IPS-18c (cell line): ENCODE data around the gene DHH.
"Not testable (repeated sequence)": the region's sequence is repeated elsewhere in the genome, so short reads cannot be mapped to it uniquely, and the experiment has no call there.

Source experiments
- H3K4me3 ChIP-seq: 2 replicates; pipeline ENCODE4 v1.7.0; 2013; ENCODE audit warnings: low read depth, mild to moderate bottlenecking, low read length, moderate library complexity; ENCODE audit not compliant: insufficient read depth
- H3K9me3 ChIP-seq: one replicate; pipeline ENCODE4 v1.6.1; 2013; ENCODE audit warnings: mild to moderate bottlenecking, low read length, moderate library complexity; ENCODE audit not compliant: control insufficient read depth, insufficient read depth

The DHH gene

DNA sequence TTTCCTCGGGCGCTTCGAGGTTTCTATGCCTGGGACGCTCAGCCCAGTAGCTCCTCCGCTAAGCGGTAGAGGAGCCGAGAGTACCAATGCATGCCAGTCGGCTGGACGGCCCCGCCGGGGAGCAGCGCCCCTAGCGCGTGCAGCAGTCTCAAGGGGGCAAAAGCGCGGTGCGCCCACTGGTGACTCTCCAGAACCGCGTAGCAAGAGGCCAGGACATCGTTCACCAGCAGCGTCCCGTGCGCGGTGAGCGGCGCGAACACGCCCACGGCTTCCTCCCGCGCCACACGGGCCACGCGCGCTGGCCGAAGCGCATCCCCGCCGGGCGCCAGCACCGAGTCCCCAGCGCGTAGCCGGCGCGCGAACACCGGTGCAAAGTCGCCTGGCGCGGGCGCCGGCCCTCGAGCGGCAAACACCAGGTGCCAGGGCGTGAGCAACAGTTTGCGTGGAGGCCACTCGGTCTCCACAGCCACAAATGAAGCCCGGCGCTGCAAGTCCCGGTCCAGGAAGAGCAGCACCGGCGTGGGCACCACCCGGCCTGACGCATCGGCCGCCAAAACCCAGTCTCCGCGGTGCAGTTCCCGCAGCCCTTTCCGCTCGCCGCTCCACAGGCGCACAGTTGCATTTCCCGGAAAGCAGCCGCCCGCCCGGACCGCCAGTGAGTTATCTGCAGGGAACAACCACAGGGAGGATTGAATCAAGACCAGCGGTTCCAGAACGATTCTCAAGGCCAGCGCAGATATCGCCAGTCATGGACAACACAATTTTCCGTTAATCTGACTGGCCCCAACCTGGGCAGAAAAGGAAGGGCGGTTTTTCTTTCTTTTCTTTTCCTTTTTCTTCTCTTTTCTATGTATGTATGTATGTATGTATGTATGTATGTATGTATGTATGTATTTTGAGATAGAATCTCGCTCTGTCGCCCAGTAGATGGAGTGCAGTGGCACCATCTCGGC is 4.5 kb downstream of the DHH start:
- peak overlapping the region; percentile 43 for H3K4me3 ChIP-seq
- H3K9me3 ChIP-seq: peaks cover 5% of the 10 kb centered on the region

DNA sequence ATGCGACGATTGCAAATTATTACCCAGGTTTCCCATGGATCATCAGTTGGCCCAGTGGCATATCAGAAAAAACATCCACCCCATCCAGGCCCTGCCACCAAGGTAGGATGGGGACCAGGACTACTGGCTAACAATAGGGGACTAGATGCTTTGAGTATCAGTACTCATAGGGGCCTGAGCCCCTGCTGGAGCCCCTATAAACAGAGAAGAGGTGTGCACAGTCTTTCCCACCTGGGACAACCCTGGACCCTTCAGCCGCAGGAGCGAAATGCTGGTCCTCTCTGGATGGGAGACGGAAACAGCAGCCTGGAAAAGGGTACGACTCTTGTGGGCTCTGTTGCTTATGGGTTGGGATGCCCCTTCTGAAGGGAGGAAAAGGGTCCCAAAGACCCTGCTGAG is 5.7 kb downstream of the DHH start:
- Histone ChIP-seq H3K9me3 (peaks cover 5% of the 10 kb centered on the region), H3K4me3 (peak overlapping the region; percentile 26; the same call in 1 of the 2 replicates)

DNA sequence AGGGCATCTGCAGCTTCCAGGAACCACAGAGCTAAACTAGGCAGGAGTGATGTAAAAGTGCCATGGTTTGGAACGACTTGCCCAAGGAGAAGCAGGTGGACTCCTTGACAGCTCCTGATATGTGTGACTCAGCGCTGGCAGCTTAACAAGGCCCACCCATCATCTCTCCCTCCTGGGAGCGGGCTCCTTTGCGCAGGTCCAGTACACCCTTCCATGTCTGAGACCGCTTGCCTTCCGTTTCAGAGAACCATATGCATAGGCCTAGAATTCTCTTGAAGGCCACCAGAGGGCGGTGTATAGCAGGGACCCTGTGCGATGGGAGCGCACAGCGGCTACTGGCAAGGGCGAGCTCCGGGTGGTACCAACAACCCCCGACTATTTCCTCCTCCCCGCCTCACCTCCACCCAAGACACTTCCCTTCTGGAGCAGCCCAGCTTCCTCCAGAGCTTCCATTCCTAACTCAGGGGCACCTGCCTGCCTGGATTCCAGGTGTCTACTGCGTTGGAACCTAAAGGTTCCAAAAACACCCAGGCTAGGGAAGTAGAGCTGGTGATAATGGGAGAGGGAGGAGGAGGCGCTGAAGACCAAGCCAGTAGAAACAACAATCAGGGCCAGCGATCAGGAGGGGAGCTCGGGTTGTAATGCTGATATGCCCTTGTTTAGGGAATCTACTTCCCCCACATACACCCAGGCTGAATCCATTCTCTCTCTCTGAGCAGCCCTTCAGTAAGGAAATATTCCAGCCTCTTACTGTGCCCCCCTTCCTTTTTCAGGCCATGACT is 6.3 kb downstream of the DHH start:
- H3K4me3 ChIP-seq: peak overlapping the region; percentile 26; the same call in 1 of the 2 replicates
- peaks cover 5% of the 10 kb centered on the region for H3K9me3 ChIP-seq

DNA sequence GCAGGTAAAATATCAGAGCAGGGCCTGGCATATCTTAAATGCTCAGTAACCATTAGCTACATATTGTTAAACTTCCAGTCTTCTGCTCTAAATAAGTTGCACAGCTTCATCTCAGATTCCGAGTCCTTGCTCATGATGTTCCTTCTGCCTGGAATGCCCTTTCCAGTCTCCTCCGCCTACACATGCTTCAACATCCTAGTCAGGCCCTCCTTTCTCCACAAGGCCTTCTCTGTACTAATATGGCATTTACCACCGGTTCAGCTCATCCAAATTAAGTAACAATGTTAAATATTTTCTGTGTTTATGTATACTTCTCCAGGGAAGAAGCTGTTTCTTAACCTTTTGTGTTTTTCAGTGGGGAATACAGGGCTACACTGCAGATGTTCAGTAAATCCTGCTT is 8.5 kb downstream of the DHH start:
- no peak overlapping the region for H3K4me3 ChIP-seq
- peaks cover 2% of the 10 kb centered on the region for H3K9me3 ChIP-seq

DNA sequence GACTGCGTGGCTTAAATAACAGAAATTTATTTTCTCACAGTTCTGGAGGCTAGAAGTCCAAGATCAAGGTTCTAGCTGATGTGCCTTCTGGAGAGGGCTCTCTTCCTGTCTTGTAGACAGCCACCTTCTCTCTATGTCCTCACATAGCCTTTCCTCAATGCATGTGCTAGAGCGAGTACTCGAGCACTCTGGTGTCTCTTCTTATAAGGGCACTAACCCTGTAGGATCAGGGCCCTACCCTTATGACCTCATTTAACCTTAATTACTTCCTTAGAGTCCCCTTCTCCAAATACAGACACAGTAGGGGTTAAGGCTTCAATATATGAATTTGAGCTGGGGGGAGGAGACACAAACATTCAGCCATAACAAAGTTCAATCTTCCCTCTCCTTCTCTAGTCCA is 10.2 kb downstream of the DHH start:
- Histone ChIP-seq H3K9me3 (no peaks in the 10 kb centered on the region), H3K4me3 (no peak overlapping the region)

DNA sequence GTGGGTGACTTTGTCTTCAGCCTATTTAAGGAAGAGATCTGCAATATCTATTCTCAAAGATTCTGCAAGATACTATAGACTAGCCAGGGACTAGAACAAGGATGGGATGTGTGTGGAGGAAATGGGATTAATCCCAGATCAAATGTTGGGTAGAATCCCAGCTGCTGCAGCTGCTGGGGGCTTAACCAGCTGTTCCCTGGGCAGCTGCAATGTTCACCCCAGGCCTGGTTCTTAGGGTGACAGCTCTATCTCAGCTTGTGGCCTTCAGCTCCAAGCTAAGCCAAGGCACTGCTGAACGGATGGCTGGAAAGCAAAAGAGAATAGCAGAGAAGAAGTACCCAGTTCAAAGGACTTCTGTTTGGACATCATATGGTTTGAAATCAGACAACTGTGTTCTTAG is 14.8 kb downstream of the DHH start:
- no peak overlapping the region for H3K4me3 ChIP-seq
- no peaks in the 10 kb centered on the region for H3K9me3 ChIP-seq

DNA sequence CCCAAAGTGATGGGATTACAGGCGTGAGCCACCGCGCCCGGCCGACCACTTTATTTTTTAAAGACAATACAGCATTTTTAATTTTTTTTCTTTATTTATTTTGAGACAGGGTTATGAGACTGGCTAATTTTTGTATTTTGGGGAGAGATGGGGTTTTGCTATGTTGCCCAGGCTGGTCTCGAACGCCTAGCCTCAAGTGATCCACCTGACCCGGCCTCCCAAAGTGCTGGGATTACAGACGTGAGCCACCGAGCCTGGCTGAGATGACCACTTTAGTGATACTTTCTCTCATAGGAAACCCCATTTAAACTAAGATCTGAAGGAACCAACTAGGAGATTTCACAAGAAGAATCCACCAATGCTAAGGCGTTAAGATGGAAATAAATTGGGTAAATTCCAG is 23.6 kb downstream of the DHH start:
- Histone ChIP-seq H3K4me3 (no peak overlapping the region), H3K9me3 (no peaks in the 10 kb centered on the region)

DNA sequence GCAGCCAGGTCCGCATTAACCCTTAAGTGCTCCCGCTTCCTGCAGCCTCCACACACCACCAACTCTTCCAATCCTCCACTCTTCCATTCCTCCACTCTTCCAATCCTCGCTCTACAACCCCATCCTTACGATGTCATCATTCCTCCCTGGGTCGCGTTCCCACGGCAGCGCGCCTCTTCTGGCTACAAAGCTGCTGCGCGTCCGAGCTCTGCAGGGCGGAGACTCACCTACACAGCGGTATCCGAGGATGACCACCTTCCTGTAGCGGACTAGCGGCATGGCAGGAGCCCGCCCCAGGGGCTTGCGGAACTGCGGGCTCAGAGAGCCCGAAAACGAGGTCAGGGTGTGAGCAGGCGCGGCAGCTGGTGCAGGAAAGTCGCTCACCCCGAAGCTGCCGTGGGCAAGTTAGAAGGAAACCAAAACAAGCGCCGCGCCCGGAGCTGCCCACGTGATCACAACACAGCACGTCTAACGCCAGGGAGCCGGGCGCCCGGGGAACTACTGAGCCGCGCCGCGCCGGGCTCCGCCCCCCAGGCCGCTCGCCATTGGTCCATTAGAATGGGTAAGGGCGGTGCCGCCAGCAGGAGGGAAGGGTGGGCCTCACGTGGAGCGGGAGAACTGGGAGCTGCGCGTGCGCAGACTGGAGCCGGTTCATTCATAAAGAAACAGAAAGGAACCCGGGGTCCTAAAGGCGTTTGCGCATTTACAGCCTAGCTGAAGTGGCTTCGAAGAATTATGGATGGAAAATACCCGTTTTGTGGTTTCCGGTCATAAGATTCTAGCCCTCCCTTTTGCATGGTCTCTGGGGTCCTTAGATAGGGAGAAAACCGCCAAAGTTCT is 24.9 kb downstream of the DHH start, which contains the start of gene RHEBL1:
Gene RHEBL1, minus strand, starts transcription at position 473 of the 840 bp plus-strand sequence. Its CDS starts 194 bp downstream, at position 279.
- Histone ChIP-seq H3K4me3 (peak within 1 kb of the TSS; percentile 91), H3K9me3 (no peaks in the 10 kb centered on the region)

DNA sequence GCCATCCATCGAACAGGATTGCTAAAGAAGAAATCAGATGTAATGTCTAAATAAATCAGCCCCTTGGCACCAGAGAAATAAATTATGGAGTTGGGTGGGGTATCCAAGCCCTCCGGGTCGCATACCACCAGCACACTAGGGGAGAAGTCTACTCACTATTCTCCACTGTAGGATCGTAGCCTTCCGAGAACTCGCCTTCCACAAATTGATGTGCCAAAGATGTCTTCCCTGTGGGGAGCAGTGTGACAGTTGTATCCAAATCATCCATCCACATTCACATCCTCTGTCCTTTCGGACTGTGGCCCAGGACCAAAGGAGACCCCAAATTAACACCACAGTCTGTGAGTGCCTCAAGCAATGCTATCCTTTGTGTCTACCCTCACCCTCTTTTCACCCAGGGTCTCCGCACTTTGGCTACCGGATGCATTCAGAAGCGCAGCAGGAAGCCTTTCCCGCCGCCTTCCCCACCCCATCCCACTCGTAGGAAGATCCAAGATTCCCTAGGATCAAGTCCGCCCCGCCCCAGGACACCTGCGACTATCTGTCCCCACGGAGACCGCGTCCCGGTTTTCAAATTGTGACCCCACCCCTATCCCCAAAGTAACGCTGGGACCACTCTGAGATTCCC is 25.6 kb downstream of the DHH start:
- H3K9me3 ChIP-seq: no peaks in the 10 kb centered on the region

DNA sequence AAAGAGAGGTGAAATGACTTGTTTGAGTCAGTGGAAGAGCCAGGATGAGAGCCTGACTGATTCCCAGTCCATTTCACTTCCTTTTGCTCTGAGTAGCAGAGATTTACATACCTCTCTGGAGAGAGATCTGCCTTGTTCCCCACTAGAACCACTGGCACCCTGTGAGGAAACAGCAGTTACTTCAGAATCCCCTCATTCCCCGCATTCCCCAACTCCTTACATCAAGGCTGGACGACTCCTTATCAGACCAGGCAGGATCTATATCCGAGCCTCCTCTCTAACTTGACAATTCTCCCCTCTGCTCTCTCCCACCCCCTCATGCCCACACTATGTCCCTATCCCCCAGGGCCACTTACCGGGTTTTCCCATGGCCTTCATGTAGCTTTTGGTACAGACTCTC is 28.5 kb downstream of the DHH start:
- H3K4me3 ChIP-seq: no peak overlapping the region
- no peaks in the 10 kb centered on the region for H3K9me3 ChIP-seq

More for the DNA sequence above, 25.6 kb downstream of the DHH start:
- H3K4me3 ChIP-seq: peak overlapping the region; percentile 91

DNA sequence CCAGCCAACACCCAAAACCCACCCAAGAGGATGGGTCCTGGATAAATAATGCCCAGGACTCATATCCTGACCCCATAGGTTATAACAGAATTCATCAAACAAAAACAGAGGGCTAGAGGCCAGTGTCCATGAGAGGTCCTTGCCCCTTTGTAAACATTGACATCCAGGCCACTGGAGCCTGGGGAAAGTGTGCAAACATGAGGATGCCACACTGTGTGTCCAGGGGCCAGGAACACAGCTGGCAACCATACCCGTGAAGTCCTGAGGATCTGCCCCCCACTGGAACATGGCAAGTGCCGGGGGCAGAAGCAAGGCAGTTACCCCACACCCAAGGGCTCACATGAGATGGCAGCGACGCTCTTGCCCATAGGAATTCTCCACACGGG is 29.8 kb downstream of the DHH start:
- H3K4me3 ChIP-seq: no peak overlapping the region
- no peaks in the 10 kb centered on the region for H3K9me3 ChIP-seq

DNA sequence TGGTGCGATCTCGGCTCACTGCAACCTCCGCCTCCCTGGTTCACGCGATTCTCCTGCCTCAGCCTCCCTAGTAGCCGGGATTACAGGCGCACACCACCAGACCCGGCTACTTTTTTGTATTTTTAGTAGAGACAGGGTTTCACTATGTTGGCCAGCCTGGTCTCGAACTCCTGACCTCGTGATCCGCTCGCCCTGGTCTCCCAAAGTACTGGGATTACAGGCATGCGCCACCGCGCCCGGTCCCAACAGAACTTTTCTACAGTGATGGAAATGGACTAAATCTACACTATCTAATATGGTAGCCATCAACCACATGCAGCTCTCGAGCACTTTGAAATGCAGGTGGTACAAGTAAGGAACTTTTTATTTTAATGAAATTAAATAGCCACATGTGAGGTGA is 32.7 kb downstream of the DHH start:
- H3K4me3 ChIP-seq, H3K9me3 ChIP-seq: not testable (repeated sequence)

DNA sequence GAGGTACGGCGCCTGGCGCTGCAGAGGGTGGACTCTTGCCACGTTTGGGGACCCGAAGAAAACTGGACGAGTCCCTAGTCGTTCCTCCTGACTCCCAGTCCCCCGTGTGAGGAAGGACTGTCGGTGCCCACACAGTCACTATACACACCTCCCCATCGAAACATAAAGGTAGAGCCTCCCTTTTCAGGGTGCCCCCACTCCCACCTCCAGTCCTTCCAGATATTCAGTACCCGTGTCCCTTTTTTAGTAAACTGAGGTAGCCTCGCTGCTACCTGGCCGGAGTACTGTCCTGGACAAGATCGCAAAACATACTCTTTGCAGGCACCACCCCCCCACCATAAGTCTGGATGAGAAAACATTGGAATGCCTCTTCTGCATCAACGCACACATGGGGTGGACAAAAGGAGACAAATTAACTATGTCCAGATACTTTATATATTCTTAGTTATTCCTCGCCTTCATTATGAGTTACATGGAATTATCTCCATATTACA is 33.4 kb downstream of the DHH start:
- Histone ChIP-seq H3K4me3 (peak overlapping the region; percentile 100), H3K9me3 (no peaks in the 10 kb centered on the region)

DNA sequence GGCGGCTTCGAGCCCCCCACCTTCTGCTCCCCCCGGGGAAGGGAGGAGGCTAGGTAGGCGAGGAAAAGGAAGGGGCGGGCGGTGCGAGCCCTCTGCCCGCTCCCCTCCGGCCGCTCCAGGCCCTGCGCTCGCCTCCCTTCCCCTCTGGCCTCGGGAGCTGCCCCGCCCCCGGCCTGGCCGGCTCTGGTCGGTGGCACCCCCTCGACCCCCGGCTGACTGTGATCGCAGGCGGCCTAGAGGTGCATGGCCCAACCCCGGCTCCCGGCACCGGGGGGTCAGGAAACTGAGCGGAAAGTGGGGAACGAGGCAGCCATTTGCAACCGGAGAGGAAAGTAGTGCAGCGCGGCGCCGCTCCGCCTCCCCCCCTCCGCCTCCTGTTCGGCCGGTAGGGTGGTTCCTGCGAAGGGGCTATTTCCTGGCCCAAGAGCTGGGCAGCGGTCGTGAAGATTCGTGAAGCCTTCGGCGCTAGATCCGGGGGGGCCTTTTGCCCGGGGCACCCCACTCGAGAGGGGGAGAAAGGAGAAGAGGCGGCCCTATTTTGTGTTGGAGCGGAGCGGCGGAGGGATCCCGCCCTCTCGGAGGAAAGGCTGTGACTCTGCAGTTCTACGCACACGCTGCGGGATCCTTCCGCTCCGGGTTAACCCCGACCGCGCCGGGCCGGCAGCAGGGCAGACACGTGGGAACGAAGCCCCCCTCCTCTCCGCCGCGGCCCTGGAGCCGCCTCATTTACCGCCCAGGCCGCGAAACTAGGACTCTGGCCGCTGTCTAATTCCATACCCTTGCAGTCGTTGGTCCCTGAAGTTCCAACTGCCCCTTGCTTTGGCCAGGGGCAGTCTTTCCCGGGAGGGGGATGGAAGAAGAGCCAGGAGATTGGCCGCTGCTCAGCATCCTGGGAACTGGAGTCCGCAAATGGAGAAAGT is 34.1 kb downstream of the DHH start, which contains the start of gene KMT2D:
Gene KMT2D, minus strand, starts transcription at position 558 of the 920 bp plus-strand sequence. CDS start 5,470 bp downstream, outside the sequence.
- Histone ChIP-seq H3K4me3 (peak within 1 kb of the TSS; percentile 100), H3K9me3 (no peaks in the 10 kb centered on the region)

DNA sequence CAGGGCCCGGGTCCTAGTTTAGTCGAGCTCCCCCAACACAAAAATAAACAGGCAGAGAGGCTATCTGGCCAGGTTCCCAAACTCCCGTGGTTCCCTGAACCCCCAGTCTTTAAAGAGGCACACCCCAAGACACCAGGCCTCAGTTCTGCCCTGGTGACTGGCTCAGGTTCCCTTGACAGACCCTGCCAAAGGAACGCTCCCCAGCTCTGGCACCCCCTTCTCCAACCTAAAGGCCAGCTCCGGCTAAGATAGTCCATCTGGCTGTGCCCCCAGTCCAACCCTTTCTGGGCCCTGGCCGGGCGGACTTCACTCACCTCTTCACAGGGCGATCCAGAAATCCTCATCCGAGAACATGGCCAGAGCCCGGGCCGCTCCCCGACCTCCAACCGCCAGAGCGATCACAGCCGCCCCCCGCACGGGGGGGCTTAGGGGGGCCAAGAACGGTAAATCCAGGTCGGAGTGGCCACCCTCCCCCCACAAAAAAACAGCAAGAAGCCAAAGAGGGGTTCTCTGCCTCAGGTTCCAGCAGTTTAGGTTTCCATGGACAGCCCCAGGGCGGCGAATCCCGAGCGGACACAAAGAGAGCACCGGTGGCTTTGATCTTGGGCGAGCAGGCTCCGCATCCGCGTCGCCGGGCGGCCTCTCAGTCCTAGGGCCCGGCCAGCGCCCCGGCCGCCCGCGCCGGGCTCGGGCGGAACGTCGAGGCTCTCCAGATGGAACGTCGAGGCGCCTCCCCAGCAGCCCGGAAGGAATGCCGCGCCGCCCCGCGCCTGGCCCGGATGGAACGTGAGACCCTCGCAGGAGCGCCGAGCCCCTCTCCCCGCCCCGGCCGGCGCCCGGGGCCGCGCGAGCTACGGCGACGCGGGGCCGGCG is 35.1 kb downstream of the DHH start:
- H3K9me3 ChIP-seq: no peaks in the 10 kb centered on the region
- H3K4me3 ChIP-seq: peak overlapping the region; percentile 100
